WERI-Rb-1 (cell line): ENCODE results near the gene MKLN1.
"Not testable (repeated sequence)": the region's sequence is repeated elsewhere in the genome, so short reads cannot be mapped to it uniquely, and the experiment has no call there.

Experiments used
- DNase-seq: peaks from one replicate; pipeline ENCODE4 v3.0.0-alpha.2; 2020
- H3K27ac ChIP-seq: fragments of 250-450 bp; sonication (Bioruptor Pico); 2 replicates; pipeline ENCODE4 v1.5.1; 2020; ENCODE audit warnings: mild to moderate bottlenecking, moderate library complexity
- H3K27me3 ChIP-seq: fragments of 250-450 bp; sonication (Bioruptor Pico); 2 replicates; pipeline ENCODE4 v1.5.1; 2021; ENCODE audit warnings: mild to moderate bottlenecking, low read depth, moderate library complexity; ENCODE audit not compliant: insufficient read depth, severe bottlenecking
- H3K36me3 ChIP-seq: fragments of 250-450 bp; sonication (Bioruptor Pico); 2 replicates; pipeline ENCODE4 v1.5.1; 2020; ENCODE audit warnings: mild to moderate bottlenecking, moderate library complexity
- H3K4me3 ChIP-seq: 2 replicates; pipeline ENCODE4 v1.5.1; 2011; ENCODE audit warnings: low read depth, mild to moderate bottlenecking, control low read depth, low read length
- H3K9me3 ChIP-seq: fragments of 250-450 bp; sonication (Bioruptor Pico); 2 replicates; pipeline ENCODE4 v1.5.1; 2021; ENCODE audit warnings: mild to moderate bottlenecking, moderate library complexity; ENCODE audit not compliant: severe bottlenecking
- CTCF ChIP-seq: IDR thresholded peaks from 2 replicates; pipeline ENCODE4 v1.5.1; 2011; ENCODE audit warnings: low read depth, mild to moderate bottlenecking, control low read depth, inconsistent platforms, low read length

MKLN1 gene

GRCh38 chr7:131327049-131327625 lies 539 bp upstream of the MKLN1 start:
- DNase-seq: peak; percentile 26
- H3K36me3 ChIP-seq: peaks cover 6% of the 10 kb centered on the region
- H3K27ac ChIP-seq: peak overlapping the region; percentile 96
- TF ChIP-seq CTCF: no peak
- no peaks in the 10 kb centered on the region for H3K27me3 ChIP-seq
- peak overlapping the region; percentile 100 for H3K4me3 ChIP-seq
- no peaks in the 10 kb centered on the region for H3K9me3 ChIP-seq

- TF ChIP-seq CTCF: no peak
- no peaks in the 10 kb centered on the region for H3K27me3 ChIP-seq
- H3K36me3 ChIP-seq: peaks cover 10% of the 10 kb centered on the region
- no peak for DNase-seq
- peak overlapping the region; percentile 100 for H3K4me3 ChIP-seq
- H3K27ac ChIP-seq: peak overlapping the region; percentile 96
- no peaks in the 10 kb centered on the region for H3K9me3 ChIP-seq
Measured at GRCh38 chr7:131328377-131329175, 900 bp downstream of the MKLN1 start.

GRCh38 chr7:131329176-131329570 lies 1.5 kb downstream of the MKLN1 start:
- DNase-seq: no peak
- Histone ChIP-seq H3K9me3 (no peaks in the 10 kb centered on the region), H3K4me3 (no peak overlapping the region), H3K36me3 (peaks cover 10% of the 10 kb centered on the region), H3K27me3 (no peaks in the 10 kb centered on the region), H3K27ac (no peak overlapping the region)
- no peak for TF ChIP-seq CTCF

GRCh38 chr7:131330299-131330698 lies 2.6 kb downstream of the MKLN1 start:
- Histone ChIP-seq H3K4me3 (no peak overlapping the region), H3K27ac (no peak overlapping the region), H3K36me3 (peaks cover 10% of the 10 kb centered on the region), H3K27me3 (no peaks in the 10 kb centered on the region), H3K9me3 (no peaks in the 10 kb centered on the region)
- DNase-seq: no peak
- TF ChIP-seq CTCF: no peak

- TF ChIP-seq CTCF: no peak
- Histone ChIP-seq H3K9me3 (peaks cover under 1% of the 10 kb centered on the region), H3K4me3 (no peak overlapping the region), H3K27ac (no peak overlapping the region), H3K27me3 (no peaks in the 10 kb centered on the region), H3K36me3 (peaks cover 10% of the 10 kb centered on the region)
- no peak for DNase-seq
Measured at GRCh38 chr7:131331806-131332205, 4.1 kb downstream of the MKLN1 start.

GRCh38 chr7:131332729-131333128 lies 5.1 kb downstream of the MKLN1 start:
- H3K4me3 ChIP-seq: not testable (repeated sequence)

More at GRCh38 chr7:131332729-131333128, 5.1 kb downstream of the MKLN1 start:
- not testable (repeated sequence) for DNase-seq, H3K27me3 ChIP-seq, H3K9me3 ChIP-seq, H3K27ac ChIP-seq
- H3K36me3 ChIP-seq: peaks cover 10% of the 10 kb centered on the region
